DND-41 (cell line): ENCODE measurements around the gene SHROOM1.

Experiments
- ATAC-seq: fragments of 200-7000 bp; cut with Tn5 transposase; 3 replicates; pipeline ENCODE4 v1.9.1; 2021; ENCODE audit warnings: low read depth; ENCODE audit not compliant: insufficient read depth
- DNase-seq: peaks from one replicate; pipeline ENCODE4 v3.0.0-alpha.2; 2020
- H2AFZ ChIP-seq: 2 replicates; pipeline ENCODE4 v1.6.0; 2012; ENCODE audit warnings: low read depth, low read length
- H3K27ac ChIP-seq: 2 replicates; pipeline ENCODE4 v1.5.1; 2012; ENCODE audit warnings: low read length, inconsistent platforms
- H3K27me3 ChIP-seq: fragments of 200-600 bp; sonication (generic); 2 replicates; pipeline ENCODE4 v1.6.0; 2012; ENCODE audit warnings: low read length, mild to moderate bottlenecking, inconsistent platforms; ENCODE audit not compliant: insufficient read depth, poor library complexity
- H3K36me3 ChIP-seq: 2 replicates; pipeline ENCODE4 v1.5.1; 2012; ENCODE audit warnings: low read length, inconsistent platforms; ENCODE audit not compliant: insufficient read depth
- H3K4me1 ChIP-seq: 2 replicates; pipeline ENCODE4 v1.5.1; 2012; ENCODE audit warnings: mild to moderate bottlenecking, low read length; ENCODE audit not compliant: insufficient read depth
- H3K4me2 ChIP-seq: 2 replicates; pipeline ENCODE4 v1.6.0; 2012; ENCODE audit warnings: mild to moderate bottlenecking, moderate library complexity, low read length, inconsistent platforms; ENCODE audit not compliant: insufficient read depth
- H3K4me3 ChIP-seq, 2 experiments: fragments of 200-600 bp in 1 of 2; shearing (Covaris generic) in 1 of 2; 2 replicates each; pipeline ENCODE4 v1.5.1; 2012 to 2016; ENCODE audit warnings: inconsistent platforms in 2 of 2, low read length in 2 of 2, mild to moderate bottlenecking in 2 of 2, low read depth in 1 of 2, moderate library complexity in 1 of 2
- H3K79me2 ChIP-seq: 2 replicates; pipeline ENCODE4 v1.6.0; 2012; ENCODE audit warnings: low read length, inconsistent platforms; ENCODE audit not compliant: insufficient read depth
- H3K9ac ChIP-seq: 2 replicates; pipeline ENCODE4 v1.6.0; 2012; ENCODE audit warnings: low read depth, mild to moderate bottlenecking, inconsistent platforms, low read length, moderate library complexity
- H3K9me3 ChIP-seq: 2 replicates; pipeline ENCODE4 v1.5.1; 2012; ENCODE audit warnings: low read length, moderate library complexity, mild to moderate bottlenecking, inconsistent platforms; ENCODE audit not compliant: insufficient read depth, severe bottlenecking
- H4K20me1 ChIP-seq: 2 replicates; pipeline ENCODE4 v1.6.0; 2012; ENCODE audit warnings: low read length; ENCODE audit not compliant: insufficient read depth
- EZH2 ChIP-seq: IDR thresholded peaks from 3 replicates; pipeline ENCODE4 v1.6.1; 2012; ENCODE audit warnings: borderline replicate concordance, low read depth, mild to moderate bottlenecking, moderate library complexity, low read length, inconsistent platforms; ENCODE audit not compliant: severe bottlenecking
- TF ChIP-seq, protein P1 (sequence below): IDR thresholded peaks from 2 replicates; pipeline ENCODE4 v1.5.1; 2012; ENCODE audit warnings: borderline replicate concordance, low read length, moderate library complexity, mild to moderate bottlenecking; ENCODE audit not compliant: poor library complexity, severe bottlenecking; ENCODE audit errors: extremely low read depth

Gene SHROOM1

DNA sequence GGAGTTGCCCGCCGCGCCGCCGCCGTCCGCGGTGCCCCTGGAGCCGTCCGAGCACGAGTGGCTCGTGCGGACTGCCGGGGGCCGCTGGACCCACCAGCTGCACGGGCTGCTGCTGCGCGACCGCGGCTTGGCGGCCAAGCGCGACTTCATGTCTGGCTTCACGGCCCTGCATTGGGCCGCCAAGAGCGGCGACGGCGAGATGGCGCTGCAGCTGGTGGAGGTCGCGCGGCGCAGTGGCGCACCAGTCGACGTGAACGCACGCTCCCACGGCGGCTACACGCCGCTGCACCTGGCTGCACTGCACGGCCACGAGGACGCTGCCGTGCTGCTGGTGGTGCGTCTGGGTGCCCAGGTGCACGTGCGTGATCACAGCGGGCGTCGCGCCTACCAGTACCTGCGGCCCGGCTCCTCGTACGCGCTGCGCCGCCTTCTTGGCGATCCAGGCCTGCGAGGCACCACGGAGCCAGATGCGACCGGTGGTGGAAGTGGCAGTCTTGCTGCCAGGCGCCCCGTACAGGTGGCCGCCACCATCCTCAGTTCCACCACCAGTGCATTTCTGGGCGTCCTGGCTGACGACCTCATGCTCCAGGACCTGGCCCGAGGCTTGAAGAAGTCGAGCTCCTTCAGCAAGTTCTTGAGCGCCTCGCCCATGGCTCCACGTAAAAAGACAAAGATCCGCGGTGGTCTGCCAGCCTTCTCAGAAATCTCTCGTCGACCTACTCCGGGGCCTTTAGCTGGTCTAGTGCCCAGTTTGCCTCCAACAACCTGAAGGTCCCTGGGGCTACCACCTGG, 15.7 kb downstream of the SHROOM1 start:
- no peak for TF ChIP-seq EZH2
- TF ChIP-seq, protein P1, sequence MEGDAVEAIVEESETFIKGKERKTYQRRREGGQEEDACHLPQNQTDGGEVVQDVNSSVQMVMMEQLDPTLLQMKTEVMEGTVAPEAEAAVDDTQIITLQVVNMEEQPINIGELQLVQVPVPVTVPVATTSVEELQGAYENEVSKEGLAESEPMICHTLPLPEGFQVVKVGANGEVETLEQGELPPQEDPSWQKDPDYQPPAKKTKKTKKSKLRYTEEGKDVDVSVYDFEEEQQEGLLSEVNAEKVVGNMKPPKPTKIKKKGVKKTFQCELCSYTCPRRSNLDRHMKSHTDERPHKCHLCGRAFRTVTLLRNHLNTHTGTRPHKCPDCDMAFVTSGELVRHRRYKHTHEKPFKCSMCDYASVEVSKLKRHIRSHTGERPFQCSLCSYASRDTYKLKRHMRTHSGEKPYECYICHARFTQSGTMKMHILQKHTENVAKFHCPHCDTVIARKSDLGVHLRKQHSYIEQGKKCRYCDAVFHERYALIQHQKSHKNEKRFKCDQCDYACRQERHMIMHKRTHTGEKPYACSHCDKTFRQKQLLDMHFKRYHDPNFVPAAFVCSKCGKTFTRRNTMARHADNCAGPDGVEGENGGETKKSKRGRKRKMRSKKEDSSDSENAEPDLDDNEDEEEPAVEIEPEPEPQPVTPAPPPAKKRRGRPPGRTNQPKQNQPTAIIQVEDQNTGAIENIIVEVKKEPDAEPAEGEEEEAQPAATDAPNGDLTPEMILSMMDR: no peak
- Histone ChIP-seq H3K4me3 (no peak overlapping the region), H3K4me2 (no peak overlapping the region)

DNA sequence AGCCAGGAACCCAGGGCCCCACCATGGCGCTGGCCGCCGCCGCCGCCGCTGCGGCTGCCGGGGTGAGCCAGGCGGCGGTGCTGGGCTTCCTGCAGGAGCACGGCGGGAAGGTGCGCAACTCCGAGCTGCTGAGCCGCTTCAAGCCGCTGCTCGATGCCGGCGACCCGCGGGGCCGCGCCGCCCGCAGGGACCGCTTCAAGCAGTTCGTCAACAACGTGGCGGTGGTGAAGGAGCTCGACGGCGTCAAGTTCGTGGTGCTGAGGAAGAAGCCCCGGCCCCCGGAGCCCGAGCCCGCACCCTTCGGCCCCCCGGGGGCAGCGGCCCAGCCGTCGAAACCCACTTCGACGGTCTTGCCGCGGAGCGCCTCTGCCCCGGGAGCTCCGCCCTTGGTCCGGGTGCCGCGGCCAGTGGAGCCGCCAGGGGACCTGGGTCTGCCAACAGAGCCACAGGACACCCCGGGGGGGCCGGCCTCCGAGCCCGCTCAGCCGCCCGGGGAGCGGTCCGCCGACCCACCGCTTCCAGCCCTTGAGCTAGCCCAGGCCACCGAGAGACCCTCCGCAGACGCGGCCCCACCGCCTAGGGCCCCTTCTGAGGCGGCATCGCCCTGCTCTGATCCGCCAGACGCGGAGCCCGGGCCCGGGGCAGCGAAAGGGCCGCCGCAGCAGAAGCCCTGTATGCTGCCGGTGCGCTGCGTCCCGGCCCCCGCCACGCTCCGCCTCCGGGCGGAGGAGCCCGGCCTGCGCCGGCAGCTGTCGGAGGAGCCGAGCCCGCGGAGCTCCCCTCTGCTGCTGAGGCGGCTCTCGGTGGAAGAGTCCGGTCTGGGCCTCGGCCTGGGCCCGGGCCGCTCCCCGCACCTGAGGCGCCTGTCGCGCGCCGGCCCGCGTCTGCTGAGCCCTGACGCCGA, 16.6 kb downstream of the SHROOM1 start:
- H3K4me3 ChIP-seq: no peak overlapping the region
- H3K27ac ChIP-seq: no peak overlapping the region
- H3K4me2 ChIP-seq: no peak overlapping the region
- DNase-seq: no peak
- peaks cover 9% of the 10 kb centered on the region for H3K27me3 ChIP-seq
- H3K9me3 ChIP-seq: no peaks in the 10 kb centered on the region
- H3K36me3 ChIP-seq: no peaks in the 10 kb centered on the region
- no peaks in the 10 kb centered on the region for H3K79me2 ChIP-seq
- H4K20me1 ChIP-seq: no peaks in the 10 kb centered on the region
- no peaks in the 10 kb centered on the region for H3K4me1 ChIP-seq
- no peak overlapping the region for H2AFZ ChIP-seq
- TF ChIP-seq EZH2: no peak
- TF ChIP-seq, protein P1: no peak
- no peak overlapping the region for H3K9ac ChIP-seq
- ATAC-seq: no peak

More for the DNA sequence above, 15.7 kb downstream of the SHROOM1 start:
- no peaks in the 10 kb centered on the region for H3K9me3 ChIP-seq
- H3K4me1 ChIP-seq: no peaks in the 10 kb centered on the region
- H3K27me3 ChIP-seq: peaks cover 3% of the 10 kb centered on the region
- no peaks in the 10 kb centered on the region for H3K79me2 ChIP-seq
- DNase-seq: no peak
- no peak overlapping the region for H3K27ac ChIP-seq
- H3K9ac ChIP-seq: no peak overlapping the region
- ATAC-seq: no peak
- H2AFZ ChIP-seq: no peak overlapping the region
- no peaks in the 10 kb centered on the region for H4K20me1 ChIP-seq
- H3K36me3 ChIP-seq: no peaks in the 10 kb centered on the region

DNA sequence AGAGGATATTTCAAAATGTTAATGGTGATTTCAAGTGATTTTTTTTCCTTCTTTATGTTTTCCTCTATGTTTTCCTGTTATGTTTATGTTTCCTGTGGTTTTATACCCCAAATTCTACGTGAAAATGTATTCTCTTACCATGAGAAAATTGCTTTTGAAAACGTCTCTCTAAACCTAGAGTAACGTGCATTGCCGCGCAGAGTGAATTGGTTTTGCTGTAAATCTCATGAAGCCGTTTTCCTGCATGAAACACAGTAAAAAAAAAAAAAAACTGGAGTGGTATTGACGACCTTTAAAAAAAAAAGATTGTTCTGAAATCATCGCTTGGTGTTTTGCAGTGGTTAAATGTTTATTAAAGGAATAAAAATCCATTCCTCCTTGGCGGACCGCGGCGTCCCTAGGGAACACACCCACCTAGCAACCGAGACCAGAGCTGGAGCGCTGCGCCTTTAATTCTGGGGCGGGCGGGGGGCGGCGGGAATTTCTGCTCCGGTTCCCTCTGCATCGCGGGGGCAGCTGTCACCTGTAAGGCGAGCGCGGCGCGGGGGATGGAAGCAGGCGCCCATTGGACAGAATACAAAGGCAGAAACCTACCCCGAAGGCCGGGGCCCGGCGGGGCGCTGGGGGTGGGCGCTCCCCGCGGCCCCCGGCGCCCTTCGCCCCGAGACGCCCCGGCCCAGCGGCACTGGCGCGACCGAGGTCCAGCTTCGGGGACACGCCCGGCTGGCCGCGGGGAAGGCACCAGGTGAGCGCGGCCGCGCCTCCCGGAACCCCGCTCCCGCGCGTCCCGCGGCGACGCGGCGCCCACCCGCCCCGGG, 17.5 kb downstream of the SHROOM1 start, which contains the start of gene SOWAHA:
SOWAHA (plus strand) TSS at position 522 of the 818 bp plus-strand sequence. CDS start 320 bp downstream, outside the sequence.
- Histone ChIP-seq H4K20me1 (no peaks in the 10 kb centered on the region), H3K9ac (no peak within 1 kb of the TSS), H3K36me3 (no peaks in the 10 kb centered on the region), H2AFZ (no peak within 1 kb of the TSS), H3K27ac (no peak within 1 kb of the TSS), H3K4me1 (no peaks in the 10 kb centered on the region), H3K4me2 (no peak within 1 kb of the TSS), H3K9me3 (no peaks in the 10 kb centered on the region), H3K27me3 (peaks cover 10% of the 10 kb centered on the region), H3K79me2 (no peaks in the 10 kb centered on the region), H3K4me3 (no peak within 1 kb of the TSS)
- DNase-seq (no peak), ATAC-seq (no peak)
- TF ChIP-seq, protein P1: no peak
- no peak for TF ChIP-seq EZH2
